ENCODE data around the gene SSH2.

DNA sequence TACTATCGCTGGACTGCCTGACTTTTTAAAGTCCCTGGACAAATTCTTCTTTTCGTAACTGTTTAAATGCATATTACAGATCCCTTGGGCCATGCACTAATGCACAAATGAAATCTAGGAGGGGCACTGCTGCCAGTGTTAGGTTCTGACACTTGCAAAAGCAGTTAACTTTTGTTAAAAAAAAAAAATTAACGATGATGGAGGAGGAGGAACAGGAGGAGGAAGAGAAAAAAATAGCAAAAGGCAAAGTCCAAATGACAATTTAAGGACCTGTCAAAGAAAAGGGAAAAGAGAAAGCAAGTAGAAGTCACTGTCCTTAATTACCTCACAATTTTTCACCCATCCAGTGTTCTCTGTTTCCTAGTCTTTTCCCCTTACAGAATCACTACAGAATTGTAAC is 209.5 kb downstream of the SSH2 start:
- no peak for TF ChIP-seq EZH2 (IDR thresholded peaks at IDR 0.05; ENCODE audit: insufficient read depth, poor library complexity, severe bottlenecking)
- no peak for TF ChIP-seq EZH2phosphoT487 (IDR thresholded peaks at IDR 0.05; ENCODE audit: insufficient read depth, low read depth)

Data from GM23248 (cell line).